Left ventricle myocardium inferior (tissue), 1 donor: ENCODE measurements around the gene HCN2. TPM values are rescaled to one million over a fixed set of nuclear protein-coding genes. Genes with fewer than 3 reads are reported as not detected.

Experiments
- DNase-seq: peaks from one replicate; pipeline ENCODE4 v3.0.0-alpha.2; 2020
- H3K27ac ChIP-seq: fragments of 200-600 bp; replicated peaks from 2 replicates; pipeline ENCODE4 v1.8.0; 2021
- H3K27me3 ChIP-seq: fragments of 200-600 bp; 2 replicates; pipeline ENCODE4 v1.8.0; 2021; ENCODE audit warnings: low read depth
- H3K36me3 ChIP-seq: fragments of 200-600 bp; 2 replicates; pipeline ENCODE4 v1.8.0; 2021
- H3K4me1 ChIP-seq: fragments of 200-600 bp; 2 replicates; pipeline ENCODE4 v1.8.0; 2021
- H3K4me3 ChIP-seq: fragments of 200-600 bp; 2 replicates; pipeline ENCODE4 v1.8.0; 2021; ENCODE audit warnings: mild to moderate bottlenecking, moderate library complexity
- H3K9me3 ChIP-seq: fragments of 200-600 bp; replicated peaks from 2 replicates; pipeline ENCODE4 v1.8.0; 2021
- intact Hi-C: fragments of 100-400 bp; cut with micrococcal nuclease; formaldehyde crosslinking; loops from one replicate; pipeline ENCODE4 v1.11.0; 2022
- long read RNA-seq: library from polyadenylated mRNA; unstranded; transcript quantifications from one replicate; pipeline ENCODE4 v2.0.0, GENCODE V29; 2021
- total RNA-seq: library from RNA; stranded (reverse); fragmentation: NEBNext Ultra II Directional; extraction: Animal tissue kit (Norgen Biotek cat#: 25700); gene quantifications from one replicate; pipeline ENCODE4 v1.2.1, GENCODE V29; 2021
- TF ChIP-seq, protein P1 (sequence below): fragments of 200-600 bp; IDR thresholded peaks from 2 replicates; pipeline ENCODE4 v1.8.0; 2021; ENCODE audit warnings: antibody characterized with exemption, mild to moderate bottlenecking, borderline replicate concordance
- donor health status: DM: no; HTN: yes; CAD: no; lungs with severe emphysema.

The HCN2 gene
- 21.9 TPM for total RNA-seq
- long read RNA-seq = 0 reads

DNA sequence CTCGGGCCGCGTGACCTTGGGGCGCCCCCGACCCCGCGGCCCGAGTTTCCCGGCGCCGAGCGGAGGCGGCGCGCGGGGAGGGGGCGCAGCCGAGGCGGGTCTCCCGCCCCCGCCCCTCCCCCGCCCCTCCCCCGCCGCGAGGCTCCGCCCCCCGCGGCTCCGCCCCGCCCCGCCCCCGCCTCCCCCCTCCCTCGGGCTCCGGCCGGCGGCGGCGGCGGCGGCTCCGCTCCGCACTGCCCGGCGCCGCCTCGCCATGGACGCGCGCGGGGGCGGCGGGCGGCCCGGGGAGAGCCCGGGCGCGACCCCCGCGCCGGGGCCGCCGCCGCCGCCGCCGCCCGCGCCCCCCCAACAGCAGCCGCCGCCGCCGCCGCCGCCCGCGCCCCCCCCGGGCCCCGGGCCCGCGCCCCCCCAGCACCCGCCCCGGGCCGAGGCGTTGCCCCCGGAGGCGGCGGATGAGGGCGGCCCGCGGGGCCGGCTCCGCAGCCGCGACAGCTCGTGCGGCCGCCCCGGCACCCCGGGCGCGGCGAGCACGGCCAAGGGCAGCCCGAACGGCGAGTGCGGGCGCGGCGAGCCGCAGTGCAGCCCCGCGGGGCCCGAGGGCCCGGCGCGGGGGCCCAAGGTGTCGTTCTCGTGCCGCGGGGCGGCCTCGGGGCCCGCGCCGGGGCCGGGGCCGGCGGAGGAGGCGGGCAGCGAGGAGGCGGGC is at the start of gene HCN2:
Gene HCN2, plus strand, starts transcription at position 189 of the 703 bp plus-strand sequence. Its CDS starts 65 bp downstream, at position 254.
- peak within 1 kb of the TSS; percentile 60 for H3K4me3 ChIP-seq
- intact Hi-C loops = no loop called here
- peak within 1 kb of the TSS; percentile 64 for H3K27ac ChIP-seq
- H3K9me3 ChIP-seq = no peaks in the 10 kb centered on the region
- peaks cover 72% of the 10 kb centered on the region for H3K27me3 ChIP-seq
- H3K4me1 ChIP-seq = peaks cover 36% of the 10 kb centered on the region
- DNase-seq = no peak
- H3K36me3 ChIP-seq = no peaks in the 10 kb centered on the region
- TF ChIP-seq, protein P1, sequence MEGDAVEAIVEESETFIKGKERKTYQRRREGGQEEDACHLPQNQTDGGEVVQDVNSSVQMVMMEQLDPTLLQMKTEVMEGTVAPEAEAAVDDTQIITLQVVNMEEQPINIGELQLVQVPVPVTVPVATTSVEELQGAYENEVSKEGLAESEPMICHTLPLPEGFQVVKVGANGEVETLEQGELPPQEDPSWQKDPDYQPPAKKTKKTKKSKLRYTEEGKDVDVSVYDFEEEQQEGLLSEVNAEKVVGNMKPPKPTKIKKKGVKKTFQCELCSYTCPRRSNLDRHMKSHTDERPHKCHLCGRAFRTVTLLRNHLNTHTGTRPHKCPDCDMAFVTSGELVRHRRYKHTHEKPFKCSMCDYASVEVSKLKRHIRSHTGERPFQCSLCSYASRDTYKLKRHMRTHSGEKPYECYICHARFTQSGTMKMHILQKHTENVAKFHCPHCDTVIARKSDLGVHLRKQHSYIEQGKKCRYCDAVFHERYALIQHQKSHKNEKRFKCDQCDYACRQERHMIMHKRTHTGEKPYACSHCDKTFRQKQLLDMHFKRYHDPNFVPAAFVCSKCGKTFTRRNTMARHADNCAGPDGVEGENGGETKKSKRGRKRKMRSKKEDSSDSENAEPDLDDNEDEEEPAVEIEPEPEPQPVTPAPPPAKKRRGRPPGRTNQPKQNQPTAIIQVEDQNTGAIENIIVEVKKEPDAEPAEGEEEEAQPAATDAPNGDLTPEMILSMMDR = no peak

DNA sequence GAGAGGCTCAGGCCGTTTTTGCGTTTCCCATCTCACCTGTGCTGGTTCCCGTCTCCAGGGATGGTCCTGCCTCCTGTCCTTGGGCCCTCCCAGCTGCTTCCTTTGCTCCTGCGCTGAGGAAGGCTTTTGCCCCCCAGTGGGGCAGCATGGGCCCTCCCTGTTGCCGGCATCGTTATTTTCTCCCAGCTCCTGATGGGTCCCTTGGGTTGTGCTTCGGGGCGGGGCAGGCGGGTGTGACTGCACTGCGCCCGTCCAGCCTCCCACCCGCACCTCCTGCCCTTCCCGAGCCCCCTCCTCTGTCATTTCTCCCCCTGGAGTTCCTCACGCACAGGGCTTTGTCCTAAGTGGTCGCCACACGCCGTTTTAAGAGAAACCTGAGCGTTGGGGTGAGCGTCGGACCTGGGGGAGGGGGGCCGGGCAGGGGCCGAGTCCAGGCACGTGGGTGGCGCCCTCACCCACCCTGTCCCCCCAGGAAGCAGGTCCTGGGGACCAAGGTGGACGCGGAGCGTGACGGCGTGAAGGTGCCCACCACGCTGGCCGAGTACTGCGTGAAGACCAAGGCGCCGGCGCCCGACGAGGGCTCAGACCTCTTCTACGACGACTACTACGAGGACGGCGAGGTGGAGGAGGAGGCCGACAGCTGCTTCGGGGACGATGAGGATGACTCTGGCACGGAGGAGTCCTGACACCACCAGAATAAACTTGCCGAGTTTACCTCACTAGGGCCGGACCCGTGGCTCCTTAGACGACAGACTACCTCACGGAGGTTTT is 48.6 kb upstream of the HCN2 start:
- no peak overlapping the region for H3K27ac ChIP-seq
- no peaks in the 10 kb centered on the region for H3K27me3 ChIP-seq
- H3K4me1 ChIP-seq = peaks cover 30% of the 10 kb centered on the region
- H3K36me3 ChIP-seq = peaks cover 56% of the 10 kb centered on the region
- H3K4me3 ChIP-seq = no peak overlapping the region
- intact Hi-C loops = no loop called here
- no peaks in the 10 kb centered on the region for H3K9me3 ChIP-seq
- TF ChIP-seq, protein P1 = no peak
- DNase-seq = no peak

DNA sequence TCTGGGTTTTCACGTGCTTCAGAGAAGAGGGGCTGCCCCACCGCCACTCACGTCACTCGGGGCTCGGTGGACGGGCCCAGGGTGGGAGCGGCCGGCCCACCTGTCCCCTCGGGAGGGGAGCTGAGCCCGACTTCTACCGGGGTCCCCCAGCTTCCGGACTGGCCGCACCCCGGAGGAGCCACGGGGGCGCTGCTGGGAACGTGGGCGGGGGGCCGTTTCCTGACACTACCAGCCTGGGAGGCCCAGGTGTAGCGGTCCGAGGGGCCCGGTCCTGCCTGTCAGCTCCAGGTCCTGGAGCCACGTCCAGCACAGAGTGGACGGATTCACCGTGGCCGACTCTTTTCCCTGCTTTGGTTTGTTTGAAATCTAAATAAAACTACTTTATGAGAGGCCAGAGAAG is 48.0 kb upstream of the HCN2 start:
- intact Hi-C loops = no loop called here
- H3K27ac ChIP-seq = no peak overlapping the region
- H3K4me3 ChIP-seq = no peak overlapping the region
- TF ChIP-seq, protein P1 = no peak
- no peaks in the 10 kb centered on the region for H3K27me3 ChIP-seq
- peaks cover 50% of the 10 kb centered on the region for H3K36me3 ChIP-seq
- DNase-seq = no peak
- no peaks in the 10 kb centered on the region for H3K9me3 ChIP-seq
- peaks cover 24% of the 10 kb centered on the region for H3K4me1 ChIP-seq

DNA sequence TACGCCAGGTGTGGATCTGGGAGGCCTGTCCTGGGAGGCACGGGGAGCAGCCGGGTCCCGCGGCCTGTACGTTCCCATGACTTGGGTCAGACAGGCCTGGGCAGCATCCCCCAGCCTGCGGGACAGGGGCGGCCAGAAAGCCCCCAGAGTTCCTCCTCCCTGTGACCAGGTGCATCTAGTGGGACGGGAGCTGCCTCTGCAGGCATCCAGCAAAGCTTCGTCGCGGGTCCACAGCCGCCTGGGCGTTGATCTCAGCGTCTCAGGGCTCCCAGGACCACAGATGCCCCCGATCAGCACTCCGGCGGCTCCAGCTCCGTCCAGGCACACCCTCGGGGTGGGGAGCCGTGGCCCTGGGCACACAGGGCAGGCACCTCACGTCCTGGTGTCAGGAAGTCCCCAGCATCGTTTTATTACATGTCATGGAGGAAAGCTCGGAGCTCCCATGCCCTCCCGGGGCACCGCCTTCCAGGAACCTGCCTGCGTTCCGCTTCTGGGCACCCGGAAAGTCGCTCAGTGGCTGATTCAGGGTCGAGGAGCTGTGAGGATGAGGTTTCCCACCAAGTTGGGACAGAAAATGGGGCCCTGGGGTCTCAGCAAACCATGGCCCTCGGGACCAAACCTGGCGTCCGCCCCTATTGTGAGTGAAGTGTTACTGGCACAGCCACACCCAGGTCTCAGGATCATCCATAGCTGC is 47.4 kb upstream of the HCN2 start:
- Histone ChIP-seq H3K36me3 (peaks cover 45% of the 10 kb centered on the region), H3K27me3 (no peaks in the 10 kb centered on the region), H3K4me3 (no peak overlapping the region), H3K9me3 (no peaks in the 10 kb centered on the region), H3K27ac (no peak overlapping the region), H3K4me1 (peaks cover 19% of the 10 kb centered on the region)
- no peak for DNase-seq
- TF ChIP-seq, protein P1 = no peak
- intact Hi-C loops = no loop called here

DNA sequence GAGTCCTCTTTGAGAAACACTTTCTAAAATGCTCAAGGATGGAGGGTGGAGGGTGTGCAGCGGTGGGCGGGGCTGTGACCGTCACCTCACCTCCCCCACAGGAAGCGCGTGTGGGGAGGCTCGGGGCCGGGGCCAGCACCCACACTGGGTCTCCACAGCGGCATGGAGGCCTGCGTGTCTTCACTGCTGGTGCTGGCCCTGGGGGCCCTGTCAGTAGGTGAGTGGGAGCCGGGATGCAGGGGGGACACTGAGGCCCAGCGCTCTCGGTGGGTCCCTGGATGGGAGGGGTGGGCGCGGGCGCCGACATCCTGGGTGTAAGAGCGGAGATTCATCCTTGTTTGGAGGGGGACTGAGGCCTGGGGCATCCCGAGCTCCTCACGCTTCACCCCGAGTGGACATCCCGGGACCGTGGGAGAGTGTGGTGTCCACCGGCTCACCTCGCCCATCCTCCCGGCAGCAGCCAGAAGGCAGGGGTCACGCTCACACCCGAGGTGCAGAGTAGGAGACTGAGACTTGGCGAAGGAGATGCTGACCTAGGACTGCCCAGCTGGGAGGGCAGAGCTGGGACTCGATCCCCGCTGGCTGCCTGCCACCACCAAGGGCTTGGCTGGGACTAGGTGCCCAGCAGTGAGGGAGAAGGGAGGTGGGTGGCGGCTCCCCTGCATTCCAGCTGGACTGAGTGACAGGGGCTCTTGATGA is 45.6 kb upstream of the HCN2 start, which contains the start of gene GZMM:
Gene GZMM, plus strand, starts transcription at position 144 of the 699 bp plus-strand sequence. Its CDS starts 19 bp downstream, at position 163.
- no peak for DNase-seq

More for the DNA sequence above, 45.6 kb upstream of the HCN2 start, which contains the start of gene GZMM:
- TF ChIP-seq, protein P1 = no peak
- H3K27me3 ChIP-seq = no peaks in the 10 kb centered on the region
- H3K36me3 ChIP-seq = peaks cover 29% of the 10 kb centered on the region
- peaks cover 9% of the 10 kb centered on the region for H3K4me1 ChIP-seq
- H3K27ac ChIP-seq = no peak within 1 kb of the TSS
- H3K4me3 ChIP-seq = no peak within 1 kb of the TSS
- no peaks in the 10 kb centered on the region for H3K9me3 ChIP-seq
- intact Hi-C loops = no loop called here
